K562 (cell line): ENCODE measurements around the gene AQP6. TPM values are rescaled to one million over a fixed set of nuclear protein-coding genes. Genes with fewer than 3 reads are reported as not detected.

ENCODE experiments used
- ATAC-seq: fragments of 200-7000 bp; cut with Tn5 transposase; 3 replicates; pipeline ENCODE4 v1.9.1; 2020; ENCODE audit warnings: moderate library complexity
- BruUV-seq: library from RNA; stranded (reverse); fragments of 400-500 nt; replicated peaks from 2 replicates; lab custom pipeline; 2021; lab: Mats Ljungman, UMichigan
- CTCF ChIA-PET: fragments of 300-600 bp; formaldehyde crosslinking; extraction: SDS; loops from one replicate; lab custom pipeline; 2021; ENCODE audit warnings: low intra/inter-chr PET ratio; lab: Yijun Ruan, JAX
- POLR2A ChIA-PET: fragments of 300-600, 350-650 bp; sonication (Branson Sonifier 250); formaldehyde crosslinking; extraction: SDS; loops from one replicate; lab custom pipeline; 2021; ENCODE audit warnings: antibody characterized with exemption, inconsistent platforms; lab: Yijun Ruan, JAX
- DNase-seq, 4 experiments: peaks; one replicate each; pipeline versions ENCODE4 v3.0.0 to v3.0.0-alpha.2; 2011 to 2018; ENCODE audit warnings: low spot score in 3 of 4, mixed read lengths in 3 of 4; ENCODE audit errors: extremely low read depth in 1 of 4
- FAIRE-seq: peaks from 2 replicates; lab custom pipeline; 2011; peaks lifted over from hg19 to GRCh38; lab: Jason Lieb, UNC
- H2AFZ ChIP-seq: 2 replicates; pipeline ENCODE4 v1.6.0; 2011; ENCODE audit warnings: low read depth, low read length, control low read depth, inconsistent platforms
- H3K27ac ChIP-seq: fragments of 200-600 bp; 3 replicates; pipeline ENCODE4 v1.8.0; 2011; ENCODE audit warnings: low read depth, mild to moderate bottlenecking, control low read depth, inconsistent platforms, low read length, moderate library complexity, mixed read lengths; ENCODE audit errors: extremely low read depth
- H3K27me3 ChIP-seq, 2 experiments: fragments of 300-600 bp in 1 of 2; 2 replicates in 1 of 2; 3 replicates in 1 of 2; pipeline versions ENCODE4 v1.6.0 to v1.8.0; 2011; ENCODE audit warnings: inconsistent platforms in 2 of 2, low read length in 2 of 2, mild to moderate bottlenecking in 1 of 2, mixed read lengths in 1 of 2, moderate library complexity in 1 of 2; ENCODE audit not compliant: control insufficient read depth in 2 of 2, insufficient read depth in 2 of 2
- H3K36me3 ChIP-seq: fragments of 300-600 bp; 3 replicates; pipeline ENCODE4 v1.8.0; 2011; ENCODE audit warnings: mild to moderate bottlenecking, low read length, inconsistent platforms; ENCODE audit not compliant: control insufficient read depth, insufficient read depth
- H3K4me1 ChIP-seq, 2 experiments: fragments of 200-600 bp in 1 of 2; replicated peaks in 1 of 2; 2 replicates in 1 of 2; 3 replicates in 1 of 2; pipeline versions ENCODE4 v1.5.1 to v1.8.0; 2011; ENCODE audit warnings: inconsistent platforms in 2 of 2, low read length in 2 of 2, mild to moderate bottlenecking in 1 of 2, mixed read lengths in 1 of 2, moderate library complexity in 1 of 2; ENCODE audit not compliant: control insufficient read depth in 2 of 2, insufficient read depth in 2 of 2
- H3K4me2 ChIP-seq: 2 replicates; pipeline ENCODE4 v1.6.1; 2011; ENCODE audit warnings: low read length, control low read depth, inconsistent platforms, mixed read lengths; ENCODE audit not compliant: insufficient read depth
- H3K4me3 ChIP-seq: fragments of 200-600 bp; sonication (generic), shearing (Covaris generic); 2 replicates; pipeline ENCODE4 v1.5.1; 2016; ENCODE audit warnings: control low read depth, inconsistent platforms
- H3K79me2 ChIP-seq: fragments of 200-600 bp; 3 replicates; pipeline ENCODE4 v1.8.0; 2011; ENCODE audit warnings: low read length, inconsistent platforms; ENCODE audit not compliant: control insufficient read depth, insufficient read depth
- H3K9ac ChIP-seq, 2 experiments: 2 replicates each; pipeline versions ENCODE4 v1.6.0 to v1.6.1; 2011; ENCODE audit warnings: low read depth in 2 of 2, low read length in 2 of 2, control low read depth in 1 of 2, inconsistent platforms in 1 of 2, mild to moderate bottlenecking in 1 of 2, mixed read lengths in 1 of 2; ENCODE audit not compliant: insufficient read depth in 1 of 2
- H3K9me1 ChIP-seq: one replicate; pipeline ENCODE4 v1.6.0; 2011; ENCODE audit warnings: inconsistent platforms, mild to moderate bottlenecking, low read length, moderate library complexity; ENCODE audit not compliant: control insufficient read depth, insufficient read depth
- H3K9me3 ChIP-seq: replicated peaks from 2 replicates; pipeline ENCODE4 v1.5.1; 2011; ENCODE audit warnings: low read depth, low read length, inconsistent platforms; ENCODE audit not compliant: control insufficient read depth, insufficient read depth
- H4K20me1 ChIP-seq: replicated peaks from 2 replicates; pipeline ENCODE4 v1.6.1; 2011; ENCODE audit warnings: low read length, inconsistent platforms, mixed read lengths; ENCODE audit not compliant: control insufficient read depth, insufficient read depth
- KLF16 ChIP-seq: IDR thresholded peaks from 2 replicates; pipeline ENCODE4 v1.6.1; 2016; ENCODE audit warnings: antibody characterized with exemption
- KLF6 ChIP-seq: fragments of 250-450 bp; sonication (Bioruptor Pico); IDR thresholded peaks from 2 replicates; pipeline ENCODE4 v1.4.0; 2020; ENCODE audit warnings: mild to moderate bottlenecking, moderate library complexity, borderline replicate concordance
- MCM3 ChIP-seq: fragments of 450-650 bp; IDR thresholded peaks from 2 replicates; pipeline ENCODE4 v1.6.1; 2016
- MEF2D ChIP-seq: conservative IDR thresholded peaks from 2 replicates; pipeline ENCODE4 v1.6.1; 2016; ENCODE audit warnings: low read depth, missing genetic modification characterization, missing compliant biosample characterization
- MNT ChIP-seq, 2 experiments: fragments of 450-650 bp; conservative IDR thresholded peaks; 2 replicates each; pipeline ENCODE4 v1.6.1; 2017; ENCODE audit warnings: mild to moderate bottlenecking in 2 of 2, moderate library complexity in 2 of 2
- NFATC3 ChIP-seq: fragments of 450-650 bp; IDR thresholded peaks from 2 replicates; pipeline ENCODE4 v1.6.1; 2017; ENCODE audit warnings: mild to moderate bottlenecking
- TEAD1 ChIP-seq, 2 experiments: fragments of 450-650 bp in 1 of 2; sonication (generic) in 1 of 2; formaldehyde crosslinking; IDR thresholded peaks; 2 replicates each; pipeline versions ENCODE4 v1.4.0 to v1.8.0; 2020 to 2022; ENCODE audit warnings: mild to moderate bottlenecking in 2 of 2, missing genetic modification reagents in 1 of 2
- WGBS: fragments of 100-300 bp; shearing (Covaris generic); methylation state at CpG from one replicate; pipeline ENCODE4 v1.1.6; 2016; ENCODE audit warnings: low coverage, mixed read lengths; ENCODE audit not compliant: insufficient coverage; ENCODE audit errors: missing lambda C conversion rate; 5-methylcytosine and 5-hydroxymethylcytosine counted together
- in situ Hi-C: fragments of 300-500 bp; cut with MboI; formaldehyde crosslinking; loops from 4 replicates; pipeline ENCODE4 v1.15.0; 2018; ENCODE audit warnings: inconsistent platforms, mixed read lengths
- intact Hi-C: fragments of 100-400 bp; cut with micrococcal nuclease; formaldehyde crosslinking; loops from 2 replicates; pipeline ENCODE4 v1.14.2; 2022
- polyA plus RNA-seq, 8 experiments: library from polyadenylated mRNA; depleted of rRNA in 4 of 8; stranded (reverse) in 5 of 8; unstranded in 3 of 8; fragments of >200 nt; fragmentation: Nextera tagmentation in 2 of 8; fragmentation: Illumina TruSeq in 1 of 8; extraction: Ambion mirVana in 2 of 8; extraction: Trizol in 1 of 8; gene quantifications; 2 replicates each; pipeline versions ENCODE4 v1.2.1 to v1.2.3, GENCODE V29; 2011 to 2014; ENCODE audit warnings: inconsistent platforms in 1 of 8, missing spikeins in 1 of 8
- total RNA-seq, 7 experiments: library from RNA; depleted of rRNA in 6 of 7; stranded (reverse); fragments of >200 nt in 6 of 7; fragmentation: Illumina TruSeq in 2 of 7; extraction: Trizol in 2 of 7; gene quantifications; 2 replicates each; pipeline versions ENCODE4 v1.2.1 to v1.2.3, GENCODE V29; 2011 to 2021; ENCODE audit warnings: low replicate concordance in 1 of 7
- TF ChIP-seq, protein P1 (sequence below): fragments of 450-650 bp; IDR thresholded peaks from 2 replicates; pipeline ENCODE4 v1.6.1; 2016
- TF ChIP-seq, protein P2 (sequence below): IDR thresholded peaks from 2 replicates; pipeline ENCODE4 v1.6.1; 2011; ENCODE audit warnings: borderline replicate concordance, low read depth, mild to moderate bottlenecking, moderate library complexity, low read length; ENCODE audit not compliant: insufficient read depth, poor library complexity, severe bottlenecking

The AQP6 gene
- total and polyA plus RNA-seq, 9 of the 15 experiments (the other 6 are each of a cell fraction or from before 2014, with no cell fraction given): 0.05 to 0.12 TPM; not detected in 7

DNA sequence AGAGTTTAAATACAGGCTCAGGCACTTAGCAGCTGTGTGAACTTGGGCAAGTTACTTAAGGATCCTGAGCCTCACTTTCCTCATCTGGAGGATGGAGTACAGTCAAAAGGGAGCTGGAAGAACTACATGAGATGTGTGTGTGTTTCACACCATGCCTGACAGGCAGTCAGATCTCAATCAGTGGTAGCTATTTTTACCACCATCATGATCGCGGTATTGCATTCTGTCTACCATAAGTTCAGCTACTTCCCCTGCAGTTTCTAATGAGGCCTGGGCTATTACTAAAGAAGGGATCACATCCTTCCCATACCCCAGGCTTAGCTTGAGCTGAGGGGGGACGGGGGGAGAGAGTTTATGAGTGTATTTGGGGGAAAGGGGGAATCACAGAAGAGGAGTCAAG, 7.0 kb downstream of the AQP6 start:
- H3K4me2 ChIP-seq: no peak overlapping the region
- no peaks in the 10 kb centered on the region for H3K27me3 ChIP-seq
- no peaks in the 10 kb centered on the region for H3K9me1 ChIP-seq
- no peak overlapping the region for H2AFZ ChIP-seq
- H3K9ac ChIP-seq: no peak overlapping the region
- ChIA-PET CTCF (no interaction called here), POLR2A (interaction anchor here (1.0 kb wide), 1 partner anchor 46 kb away, joined by 6 read pairs; the partner anchor contains the start of gene RACGAP1)
- TF ChIP-seq, protein P1, sequence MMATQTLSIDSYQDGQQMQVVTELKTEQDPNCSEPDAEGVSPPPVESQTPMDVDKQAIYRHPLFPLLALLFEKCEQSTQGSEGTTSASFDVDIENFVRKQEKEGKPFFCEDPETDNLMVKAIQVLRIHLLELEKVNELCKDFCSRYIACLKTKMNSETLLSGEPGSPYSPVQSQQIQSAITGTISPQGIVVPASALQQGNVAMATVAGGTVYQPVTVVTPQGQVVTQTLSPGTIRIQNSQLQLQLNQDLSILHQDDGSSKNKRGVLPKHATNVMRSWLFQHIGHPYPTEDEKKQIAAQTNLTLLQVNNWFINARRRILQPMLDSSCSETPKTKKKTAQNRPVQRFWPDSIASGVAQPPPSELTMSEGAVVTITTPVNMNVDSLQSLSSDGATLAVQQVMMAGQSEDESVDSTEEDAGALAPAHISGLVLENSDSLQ: peak; percentile 17; the same call in 1 of the 2 replicates
- no peak for TF ChIP-seq TEAD1 (CRISPR knock-in tag; IDR thresholded peaks at IDR 0.05)
- no peak for TF ChIP-seq KLF6 (CRISPR knock-in tag)
- TF ChIP-seq MCM3: no peak
- peak; percentile 64; the same call in 1 of the 2 replicates for TF ChIP-seq MEF2D (tag)
- no peak for TF ChIP-seq MNT (conservative IDR thresholded peaks at IDR 0.05)
- no peak for TF ChIP-seq NFATC3
- TF ChIP-seq, protein P2, sequence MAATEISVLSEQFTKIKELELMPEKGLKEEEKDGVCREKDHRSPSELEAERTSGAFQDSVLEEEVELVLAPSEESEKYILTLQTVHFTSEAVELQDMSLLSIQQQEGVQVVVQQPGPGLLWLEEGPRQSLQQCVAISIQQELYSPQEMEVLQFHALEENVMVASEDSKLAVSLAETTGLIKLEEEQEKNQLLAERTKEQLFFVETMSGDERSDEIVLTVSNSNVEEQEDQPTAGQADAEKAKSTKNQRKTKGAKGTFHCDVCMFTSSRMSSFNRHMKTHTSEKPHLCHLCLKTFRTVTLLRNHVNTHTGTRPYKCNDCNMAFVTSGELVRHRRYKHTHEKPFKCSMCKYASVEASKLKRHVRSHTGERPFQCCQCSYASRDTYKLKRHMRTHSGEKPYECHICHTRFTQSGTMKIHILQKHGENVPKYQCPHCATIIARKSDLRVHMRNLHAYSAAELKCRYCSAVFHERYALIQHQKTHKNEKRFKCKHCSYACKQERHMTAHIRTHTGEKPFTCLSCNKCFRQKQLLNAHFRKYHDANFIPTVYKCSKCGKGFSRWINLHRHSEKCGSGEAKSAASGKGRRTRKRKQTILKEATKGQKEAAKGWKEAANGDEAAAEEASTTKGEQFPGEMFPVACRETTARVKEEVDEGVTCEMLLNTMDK: no peak
- no peak for TF ChIP-seq KLF16
- no peak overlapping the region for H3K27ac ChIP-seq
- ATAC-seq (no peak), FAIRE-seq (no peak), DNase-seq (no peak)
- no peaks in the 10 kb centered on the region for H3K79me2 ChIP-seq
- H3K36me3 ChIP-seq: peaks cover under 1% of the 10 kb centered on the region; the same call in 1 of the 3 replicates
- H3K4me3 ChIP-seq: no peak overlapping the region
- in situ Hi-C loops: no loop called here
- intact Hi-C loops: loop anchor here (5.0 kb wide), 1 partner anchor 48 kb away; the partner anchor contains the start of gene RACGAP1
- H4K20me1 ChIP-seq: peaks cover 3% of the 10 kb centered on the region
- 33% methylated on average over 3 of the region's 3 CpGs for WGBS
- H3K4me1 ChIP-seq: peaks cover 25 to 32% of the 10 kb centered on the region in 2 experiments
- no peaks in the 10 kb centered on the region for H3K9me3 ChIP-seq
- no TSS peak for BruUV-seq
